HG02852 (cell line): ENCODE results near the gene C5orf58.
"Not testable (repeated sequence)": the region's sequence is repeated elsewhere in the genome, so short reads cannot be mapped to it uniquely, and the experiment has no call there.

Source experiments
- ATAC-seq: cut with Tn5 transposase; IDR thresholded peaks from one replicate; pipeline ENCODE4 v1.9.1; 2021; ENCODE audit warnings: mild to moderate bottlenecking, moderate library complexity; ENCODE audit not compliant: unreplicated experiment

The C5orf58 gene

DNA sequence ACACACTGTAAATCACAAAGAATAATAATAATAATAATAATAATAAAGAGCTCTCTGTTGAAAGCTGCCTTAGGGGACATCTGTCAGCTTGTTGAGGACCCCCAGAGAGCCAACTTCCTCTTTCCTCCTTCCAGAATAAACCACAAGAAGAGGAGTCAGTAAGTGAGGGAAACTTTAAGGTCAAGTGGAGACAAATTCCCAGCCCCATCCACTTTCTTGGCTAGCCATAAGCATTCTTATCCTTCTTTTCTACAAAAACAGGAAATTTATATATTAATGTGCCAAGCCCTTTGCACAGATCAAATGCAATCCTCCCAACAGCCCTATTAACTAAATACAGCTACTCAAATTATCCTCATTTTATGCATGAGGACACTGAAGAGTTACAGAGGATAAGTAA, 9.4 kb upstream of the C5orf58 start:
- no peak for ATAC-seq

DNA sequence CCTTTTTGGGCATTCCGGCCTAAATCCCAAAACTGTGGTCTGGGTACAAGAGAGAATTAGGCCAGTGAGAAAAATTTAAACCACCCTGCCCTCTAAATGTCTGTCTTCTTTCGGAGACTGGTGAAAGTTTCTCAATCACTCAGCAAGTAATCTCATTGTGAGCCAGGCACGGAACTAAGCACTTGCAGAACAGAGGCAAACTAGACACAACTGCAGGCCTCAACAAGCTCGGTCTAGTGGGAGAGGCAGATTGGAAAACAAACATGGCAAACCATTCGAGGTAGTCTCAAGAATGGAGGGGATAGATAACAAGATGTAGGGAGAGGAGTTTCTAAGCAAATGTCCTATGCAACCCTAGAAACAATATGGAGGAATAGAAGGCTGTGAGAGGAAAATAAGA, 8.9 kb upstream of the C5orf58 start:
- ATAC-seq, result no peak

DNA sequence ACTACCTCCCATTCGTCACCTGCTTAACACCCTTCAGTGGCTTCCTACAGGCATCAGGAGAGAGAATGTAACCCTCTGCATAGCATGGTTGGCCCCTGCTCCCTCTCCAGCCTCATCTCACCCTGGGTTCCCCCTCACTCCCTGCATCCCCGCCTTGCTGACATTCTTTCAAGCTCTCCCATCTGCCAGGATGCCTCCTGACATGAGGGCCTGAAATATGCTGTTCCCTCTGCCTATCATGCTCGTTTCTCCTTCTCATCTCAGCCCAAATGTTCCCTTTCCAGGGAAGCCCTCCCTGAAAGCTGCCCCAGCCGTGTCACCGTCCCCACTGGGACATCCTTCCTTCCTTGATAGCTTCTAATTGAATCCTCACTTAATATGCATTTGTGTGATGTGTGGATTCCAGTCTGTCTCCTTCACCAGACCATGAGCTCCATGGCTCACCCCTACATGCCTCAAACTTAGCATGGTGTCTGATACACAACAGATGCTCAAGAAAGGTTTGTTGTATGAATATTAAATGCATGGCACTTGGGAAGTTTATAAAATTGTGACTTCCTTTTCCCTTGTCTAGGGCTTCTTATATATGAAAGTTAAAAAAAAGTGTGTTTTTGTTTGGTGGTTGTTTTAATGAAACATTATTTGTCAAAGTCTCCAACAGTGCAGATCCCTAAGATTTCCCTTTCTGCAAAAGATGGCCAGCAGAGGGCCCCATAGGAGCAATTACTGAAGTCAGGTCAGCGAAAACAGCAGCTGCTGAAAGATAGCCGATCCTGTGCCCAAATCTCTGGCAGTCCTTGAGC, 7.3 kb upstream of the C5orf58 start:
- peak; percentile 60 for ATAC-seq

DNA sequence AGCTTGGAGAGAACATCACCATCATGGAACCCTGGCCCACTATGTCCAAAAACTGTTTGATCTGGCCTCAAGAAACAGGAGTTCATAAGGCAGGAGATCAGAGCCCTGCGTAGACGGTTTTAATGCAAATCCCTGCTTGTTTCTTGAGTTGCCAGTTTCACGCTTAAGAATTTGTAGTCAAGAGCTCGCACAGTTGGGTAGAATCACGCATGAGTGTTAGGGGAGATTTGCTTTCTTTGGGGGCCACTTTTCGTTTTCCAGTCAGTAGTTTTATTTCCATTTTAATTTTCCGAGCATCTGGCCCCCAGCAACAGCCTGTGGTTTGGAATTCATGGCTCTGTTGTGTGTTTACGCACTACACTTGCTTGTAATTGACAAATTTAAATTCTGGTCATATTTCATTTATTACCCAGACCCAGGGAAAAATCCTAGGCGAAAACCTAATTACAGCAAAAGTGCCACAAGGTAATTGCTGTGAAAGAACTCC, 6.6 kb upstream of the C5orf58 start:
- ATAC-seq, result no peak

DNA sequence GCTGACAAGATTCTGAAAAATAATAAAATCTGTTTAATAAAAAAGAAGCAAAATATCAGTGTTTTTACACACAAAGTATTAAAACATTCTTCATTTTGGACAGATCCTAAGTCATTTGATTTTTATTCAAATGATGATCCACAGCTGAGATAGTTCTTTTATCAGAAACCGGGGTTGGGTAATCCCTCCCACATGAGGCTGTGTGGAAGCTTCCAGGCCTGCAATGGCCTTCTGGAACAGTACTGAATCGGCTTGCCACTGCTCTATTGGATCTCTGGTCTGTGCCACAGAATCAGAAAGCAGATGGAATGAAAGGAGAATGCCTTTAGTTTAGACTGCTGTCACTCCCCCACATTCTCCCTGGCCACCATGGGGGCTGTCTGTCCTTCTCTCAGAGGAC, 6.1 kb upstream of the C5orf58 start:
- ATAC-seq, result no peak

DNA sequence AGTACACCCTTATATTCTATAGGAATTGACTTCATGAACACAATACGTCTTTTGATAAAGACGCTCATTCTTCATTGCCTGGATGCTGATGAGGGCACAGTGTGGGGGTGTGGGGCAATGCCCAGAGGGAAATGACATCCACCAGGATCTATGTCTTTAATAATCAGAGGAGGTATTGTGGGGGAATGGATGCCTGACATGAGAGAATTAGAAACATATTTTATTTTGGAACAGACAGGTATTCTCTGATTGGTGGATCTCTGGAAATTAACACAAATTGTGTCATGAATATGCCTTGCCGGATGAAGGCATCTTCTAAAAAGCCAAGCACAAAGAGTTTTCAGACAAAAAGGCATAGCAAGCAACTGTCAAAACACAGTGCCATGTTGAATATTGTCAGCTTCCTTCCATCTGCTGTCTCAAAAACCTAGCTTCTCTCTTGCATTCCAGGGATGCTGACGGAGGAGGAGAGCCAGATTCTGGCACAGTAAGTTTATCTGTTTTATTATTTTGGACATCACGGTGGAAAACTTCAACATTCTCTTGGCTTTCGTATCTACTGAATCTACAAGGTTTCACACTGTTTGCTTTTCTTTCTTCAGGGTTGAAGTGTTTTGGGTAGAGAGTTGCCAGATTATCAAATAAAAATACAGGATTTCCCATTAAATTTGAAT, 3.9 kb upstream of the C5orf58 start:
- no peak for ATAC-seq

DNA sequence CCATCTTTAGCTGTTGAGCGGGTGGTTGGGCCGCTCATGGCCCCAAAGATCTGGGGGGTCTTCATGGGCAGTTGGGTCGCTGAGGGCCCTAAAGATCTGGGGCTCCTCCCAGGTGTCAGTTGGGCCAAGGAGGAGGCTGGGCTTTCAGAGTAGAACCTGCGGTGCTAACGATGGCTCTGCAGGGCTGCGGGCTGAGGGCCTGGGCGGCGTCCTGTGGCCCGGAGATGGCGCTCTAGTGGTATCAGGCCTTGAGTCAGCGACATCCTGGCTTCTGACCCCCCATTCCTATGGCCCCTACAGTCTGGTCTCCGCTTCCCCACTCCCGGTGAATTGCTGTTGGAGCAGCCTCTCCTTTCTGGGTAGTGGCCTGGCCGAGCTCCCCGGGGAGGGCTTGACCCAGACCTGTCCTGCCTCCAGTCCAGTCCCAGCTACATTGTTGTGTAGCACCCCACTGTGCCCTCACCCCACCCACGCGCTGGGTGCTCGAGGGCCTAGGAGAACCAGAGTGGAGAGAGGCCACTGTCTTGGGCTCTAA, 640 bp downstream of the C5orf58 start:
- ATAC-seq, result no peak

DNA sequence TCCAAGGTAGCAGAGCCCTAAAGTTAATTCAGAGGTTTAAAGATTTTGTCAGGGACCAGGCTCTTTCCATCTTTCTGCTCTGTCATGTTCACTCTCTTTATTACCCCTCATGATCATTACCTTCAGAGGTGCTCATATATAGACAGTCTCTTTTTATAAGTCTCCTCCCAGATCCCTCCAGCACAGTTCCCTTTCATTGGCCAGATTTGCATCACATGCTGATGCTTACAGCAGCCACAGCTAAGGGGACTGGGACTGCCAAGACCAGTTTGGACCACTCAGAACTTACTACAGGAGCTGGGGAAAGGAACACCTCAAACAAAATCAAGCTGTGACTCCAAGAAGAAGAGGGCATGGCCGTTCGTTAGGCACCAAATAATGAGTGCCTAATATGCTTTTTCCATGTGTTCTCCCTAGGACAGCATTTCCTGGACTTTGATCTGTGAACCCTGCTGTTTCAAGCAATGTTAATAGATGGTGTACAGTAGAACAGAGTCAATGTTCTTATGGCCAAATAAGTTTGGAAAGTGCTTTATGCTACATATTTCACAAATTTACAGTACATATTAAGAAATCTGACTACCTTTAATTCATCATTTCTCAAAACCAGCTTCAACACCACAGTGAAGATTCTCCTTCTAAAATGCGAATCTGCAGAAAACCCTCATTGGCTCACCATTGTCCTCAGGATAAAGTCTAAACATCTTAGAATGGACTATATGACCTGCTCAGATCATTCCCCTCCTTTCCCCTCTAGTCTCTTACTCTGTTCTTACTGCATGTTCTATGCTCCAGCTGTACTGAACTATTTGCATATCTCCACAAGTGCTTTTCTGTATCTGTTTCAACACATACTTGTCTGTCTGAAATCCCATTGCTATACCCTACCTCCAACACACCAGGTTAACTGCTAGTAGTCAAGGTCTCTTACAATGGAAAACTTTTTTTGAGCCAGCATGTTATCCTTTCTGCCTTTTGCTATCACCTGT, 3.4 kb downstream of the C5orf58 start:
- ATAC-seq, result peak; percentile 84

DNA sequence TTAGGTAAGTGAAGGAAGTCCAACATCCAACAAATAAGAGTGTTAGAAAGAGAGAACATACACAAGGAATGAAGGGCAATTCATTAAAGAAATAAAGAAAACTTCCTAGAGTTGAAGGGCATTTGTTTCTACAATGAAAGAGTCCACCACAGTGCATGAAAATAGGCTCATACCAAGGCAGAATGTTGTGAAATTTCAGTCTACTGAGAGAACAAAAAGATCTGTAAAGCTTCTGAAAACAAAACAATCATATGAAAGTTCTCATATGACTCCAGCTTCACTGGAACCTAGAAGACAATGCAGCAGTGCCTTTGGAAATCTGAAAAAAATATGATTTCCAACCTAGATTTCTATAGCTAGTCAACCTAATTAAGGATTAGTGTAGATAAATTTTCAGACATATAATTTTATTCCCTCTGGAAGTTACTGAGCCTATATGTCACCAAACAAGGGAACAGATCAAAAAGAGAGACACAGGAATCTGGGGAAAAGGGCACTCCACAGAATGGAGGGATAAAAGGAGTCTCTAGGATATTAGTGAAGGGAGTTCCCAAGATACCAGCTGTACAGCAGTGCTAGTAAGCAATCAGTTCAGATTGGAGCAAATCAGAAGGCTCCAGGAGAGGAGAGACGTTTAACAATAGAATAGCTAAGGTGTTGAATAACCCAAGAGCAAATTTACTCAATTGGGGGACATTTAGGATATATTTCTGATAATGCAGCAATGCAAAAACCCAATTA, 5.8 kb downstream of the C5orf58 start:
- ATAC-seq, result no peak

DNA sequence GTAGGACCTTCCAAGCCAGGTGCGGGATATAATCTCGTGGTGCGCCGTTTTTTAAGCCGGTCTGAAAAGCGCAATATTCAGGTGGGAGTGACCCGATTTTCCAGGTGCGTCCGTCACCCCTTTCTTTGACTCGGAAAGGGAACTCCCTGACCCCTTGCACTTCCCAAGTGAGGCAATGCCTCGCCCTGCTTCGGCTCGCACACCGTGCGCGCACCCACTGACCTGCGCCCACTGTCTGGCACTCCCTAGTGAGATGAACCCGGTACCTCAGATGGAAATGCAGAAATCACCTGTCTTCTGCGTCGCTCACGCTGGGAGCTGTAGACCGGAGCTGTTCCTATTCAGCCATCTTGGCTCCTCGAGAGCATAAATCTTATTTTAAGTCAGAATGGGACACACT, 12.7 kb downstream of the C5orf58 start:
- ATAC-seq, result not testable (repeated sequence)

DNA sequence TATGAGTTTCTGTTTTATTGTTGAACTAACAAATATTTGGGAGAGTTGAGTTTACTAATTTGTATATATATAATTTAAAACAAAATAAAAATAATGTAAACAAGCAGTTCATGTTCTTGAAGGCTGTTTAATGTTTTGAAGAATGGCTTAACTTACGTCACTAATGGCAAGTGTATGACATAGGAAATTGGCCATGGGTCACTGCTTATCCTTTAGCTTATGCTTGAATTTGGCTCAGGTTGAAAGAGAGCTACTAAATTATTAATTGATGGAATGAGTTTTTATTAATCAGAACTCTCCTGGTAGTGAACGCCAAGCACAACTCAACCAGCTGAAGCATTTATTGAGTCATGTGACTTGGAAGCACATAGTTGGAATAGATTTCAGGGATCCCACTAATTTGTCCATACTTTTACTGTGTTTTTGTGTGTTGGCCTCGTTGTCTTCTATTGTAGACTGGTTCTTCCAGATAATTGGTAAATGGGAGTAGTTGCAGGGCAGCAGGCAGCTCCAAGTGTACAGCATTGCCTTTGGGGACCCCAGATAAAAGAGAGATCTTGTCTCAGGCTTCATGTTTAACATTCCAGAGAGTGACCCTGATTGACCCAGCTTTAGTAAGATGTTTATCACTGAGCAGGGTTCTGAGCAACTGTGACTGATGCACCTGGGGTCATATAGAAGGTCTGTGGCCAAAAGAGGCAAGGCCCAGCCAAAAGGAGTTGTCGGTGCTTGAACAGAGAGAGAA, 13.5 kb downstream of the C5orf58 start:
- ATAC-seq, result no peak

DNA sequence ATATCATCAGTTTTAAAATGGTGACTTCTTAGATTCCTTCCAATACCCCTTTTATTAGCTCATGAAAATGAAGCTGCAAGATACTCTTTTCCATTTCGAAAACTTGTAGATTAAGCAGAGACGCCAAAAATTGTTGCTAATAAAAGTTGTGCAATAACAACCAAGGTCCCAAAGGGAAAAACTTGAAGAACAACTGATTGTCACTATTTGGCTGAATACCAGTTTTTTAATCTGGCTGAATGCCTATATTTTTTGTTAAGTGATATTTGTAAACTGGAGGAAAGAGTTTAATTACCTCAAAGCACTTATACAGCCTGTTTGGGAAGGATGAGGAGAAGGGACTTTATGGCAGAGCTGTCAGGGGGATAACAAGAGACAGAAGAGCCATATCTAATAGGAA, 14.6 kb downstream of the C5orf58 start:
- ATAC-seq, result no peak

DNA sequence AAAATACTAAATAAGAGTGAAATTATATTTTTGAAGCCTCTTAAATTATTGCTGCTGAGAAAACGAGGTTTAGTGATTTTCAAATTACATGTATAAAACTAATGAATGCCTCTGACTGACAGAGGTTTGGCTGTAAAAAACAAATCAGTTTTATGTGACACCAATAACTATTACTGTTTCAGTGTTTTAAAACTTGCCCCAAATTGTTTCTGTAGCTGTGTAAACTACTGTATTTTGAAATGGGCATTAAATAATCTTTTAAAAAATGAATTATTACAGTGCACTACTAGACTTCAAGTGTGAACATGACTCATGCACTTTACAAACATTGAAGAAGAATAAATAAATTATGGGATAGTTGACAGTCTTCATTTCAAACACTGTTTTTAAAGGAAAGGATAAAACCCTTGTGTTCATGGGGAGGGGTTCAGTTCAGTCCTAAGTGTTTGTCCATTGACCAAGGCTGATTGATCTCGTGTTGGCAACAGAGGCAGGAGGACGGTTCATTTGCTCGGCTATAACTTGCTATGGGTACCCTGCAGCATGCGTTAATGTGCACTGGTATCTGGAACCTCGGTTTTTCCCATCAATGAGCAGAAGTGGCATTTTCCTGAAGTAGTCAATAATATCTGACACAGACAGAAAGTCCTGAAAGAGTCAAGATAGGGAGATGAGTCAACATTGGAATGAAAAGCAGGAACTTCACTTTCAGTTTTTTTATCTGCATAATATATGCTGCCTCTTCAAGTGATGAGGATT, 15.6 kb downstream of the C5orf58 start:
- ATAC-seq, result no peak

DNA sequence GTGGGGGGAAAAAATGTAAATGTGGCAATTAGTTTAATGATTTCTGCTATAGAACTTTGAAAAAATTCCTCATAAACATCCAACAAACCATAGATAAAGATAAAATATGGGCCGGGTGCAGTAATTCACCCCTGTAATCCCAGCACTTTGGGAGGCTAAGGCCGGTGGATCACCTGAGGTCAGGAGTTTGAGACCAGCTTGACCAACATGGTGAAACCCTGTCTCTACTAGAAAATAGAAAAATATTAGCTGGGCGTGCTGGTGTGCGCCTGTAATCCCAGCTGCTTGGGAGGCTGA, 16.1 kb downstream of the C5orf58 start:
- ATAC-seq, result not testable (repeated sequence)

DNA sequence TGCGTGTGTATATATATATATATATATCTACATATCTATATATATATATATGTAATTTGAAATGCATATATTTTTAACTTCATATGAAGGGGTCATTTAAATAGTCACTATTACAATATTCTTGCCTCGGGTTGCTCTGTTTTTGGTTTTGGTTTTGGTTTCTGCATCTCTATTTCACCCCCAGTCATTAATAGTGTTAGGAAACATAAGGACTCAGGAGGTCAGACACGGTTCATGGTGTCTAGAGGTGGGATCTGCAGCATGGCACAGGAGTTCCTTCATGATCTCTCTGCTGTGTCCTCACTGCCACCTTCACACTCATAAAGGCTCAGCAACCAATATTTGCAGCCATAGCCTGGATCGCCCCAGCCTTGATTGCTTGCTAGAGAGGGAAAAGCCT, 16.6 kb downstream of the C5orf58 start:
- no peak for ATAC-seq

DNA sequence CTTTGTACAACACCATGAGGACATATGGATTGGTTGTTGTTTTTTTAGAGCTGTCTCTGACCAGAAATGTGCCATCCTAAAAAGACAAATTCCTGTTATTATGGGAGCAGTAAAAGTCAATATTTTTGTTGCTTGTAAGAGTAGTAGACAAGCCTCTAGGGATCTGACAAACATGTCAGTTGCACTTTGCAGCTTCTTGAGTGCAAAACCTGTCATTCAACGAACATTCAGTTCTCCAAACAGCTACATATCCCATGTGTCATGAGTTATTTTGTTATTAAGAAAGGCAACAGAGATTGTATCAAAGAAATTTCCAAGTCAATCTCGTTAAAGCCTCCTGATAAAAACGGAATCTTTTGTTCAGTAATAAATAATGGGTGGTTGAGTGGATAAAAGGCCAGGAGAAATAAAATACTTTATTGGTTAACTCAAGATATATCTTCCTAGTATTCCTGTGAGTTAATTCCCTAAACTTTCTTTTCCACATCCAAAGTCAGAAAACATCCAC, 18.1 kb downstream of the C5orf58 start:
- no peak for ATAC-seq

DNA sequence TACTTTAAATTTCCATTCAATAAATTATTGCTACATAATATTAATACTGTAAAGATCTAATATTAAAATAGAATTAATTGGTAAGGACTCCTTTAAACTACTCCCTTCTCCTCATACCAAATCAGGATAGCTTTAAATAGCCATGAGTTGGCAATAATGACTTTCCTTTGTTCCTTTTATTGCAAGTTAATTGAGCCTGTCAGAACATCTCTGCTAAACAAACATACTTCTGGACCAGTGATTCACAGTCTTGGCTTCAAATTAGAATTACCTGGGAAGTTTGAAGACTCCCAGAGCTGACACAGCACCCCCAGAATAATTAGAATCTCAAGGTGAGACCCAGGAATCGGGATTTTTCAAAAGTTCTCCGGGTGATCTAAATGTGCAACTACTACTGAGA, 18.7 kb downstream of the C5orf58 start:
- ATAC-seq, result no peak

DNA sequence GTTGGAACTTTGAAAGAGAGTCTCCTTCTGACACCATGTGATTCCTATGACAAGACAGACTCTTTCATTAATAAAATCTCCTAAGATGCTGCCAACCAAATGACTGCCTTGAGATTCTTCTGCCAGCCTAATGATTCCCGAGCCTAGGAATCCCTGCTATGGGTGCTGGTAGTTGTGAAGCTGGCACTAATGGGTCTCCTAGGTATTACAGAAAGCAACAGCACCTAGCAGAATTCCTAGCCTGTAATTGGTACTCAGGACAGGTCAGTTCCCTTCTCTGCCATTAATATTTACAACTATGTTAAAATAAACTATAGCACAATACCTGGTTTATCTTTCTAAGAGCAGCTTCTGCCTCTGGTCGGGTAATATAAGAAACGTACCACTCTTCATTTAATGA, 19.3 kb downstream of the C5orf58 start:
- ATAC-seq, result no peak
